NCI-H345 treated with DMSO at 0.1 percent for 48 hours (cell line): ENCODE results near the gene CCDC154.

Source experiments
- DNase-seq: peaks from one replicate; lab custom pipeline; 2025; ENCODE audit not compliant: unreplicated experiment; lab: John Stamatoyannopoulos, UW

CCDC154 gene

GRCh38 chr16:1438229-1439057, 5.9 kb downstream of the CCDC154 start:
- no peak for DNase-seq

DNA sequence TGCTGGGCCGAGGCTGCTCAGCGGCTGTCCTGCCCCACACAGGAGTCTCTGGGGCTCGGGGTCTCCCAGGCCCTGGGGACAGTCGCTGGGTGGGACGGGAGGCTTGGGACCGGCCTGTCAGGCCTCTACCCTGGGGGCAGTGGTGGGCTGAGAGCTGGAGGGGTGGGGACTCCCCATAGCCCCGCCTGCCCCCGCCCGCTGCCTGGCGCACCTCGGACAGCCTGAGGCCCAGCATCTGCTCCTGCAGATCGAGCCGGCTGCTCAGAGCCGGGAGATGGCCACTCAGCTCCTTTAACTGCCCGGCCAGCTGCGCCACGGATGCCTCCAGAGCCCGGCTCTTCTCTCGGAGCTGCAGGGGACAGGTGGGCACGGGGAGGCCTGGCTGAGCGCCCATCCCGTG, 6.8 kb downstream of the CCDC154 start:
- no peak for DNase-seq

DNA sequence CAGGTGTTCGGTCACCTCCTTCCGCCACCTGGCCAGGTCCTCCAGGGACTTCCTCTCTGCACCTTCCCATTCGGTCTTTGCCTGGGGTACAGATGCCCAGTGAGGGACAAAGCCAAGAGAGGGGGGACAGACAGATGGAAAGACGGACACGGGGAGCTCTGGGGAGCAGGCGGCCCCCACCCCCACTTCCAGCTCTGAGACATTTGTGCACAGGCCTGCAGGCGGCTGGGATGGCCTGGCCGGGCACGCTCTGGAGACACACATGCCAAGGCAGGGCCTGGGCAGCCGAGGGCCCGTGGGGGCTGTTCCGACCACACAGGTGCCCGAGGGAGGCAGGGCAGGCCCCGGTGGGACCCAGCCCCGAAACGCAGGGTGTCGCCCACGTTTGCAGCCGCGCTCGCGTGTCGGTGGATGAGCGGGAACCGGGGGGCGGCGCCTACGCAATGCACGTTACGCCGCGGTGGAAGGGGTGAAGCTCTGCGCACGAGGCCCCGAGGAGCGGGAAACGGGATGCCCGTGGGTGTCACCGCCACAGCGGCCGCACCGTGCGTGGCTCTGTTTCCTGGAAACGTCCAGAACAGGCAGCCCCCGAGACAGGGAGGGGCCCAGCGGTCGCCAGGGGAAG, 7.5 kb downstream of the CCDC154 start:
- DNase-seq = no peak

- no peak for DNase-seq
These were observed 8.2 kb downstream of the CCDC154 start for GRCh38 chr16:1435921-1436697.

DNA sequence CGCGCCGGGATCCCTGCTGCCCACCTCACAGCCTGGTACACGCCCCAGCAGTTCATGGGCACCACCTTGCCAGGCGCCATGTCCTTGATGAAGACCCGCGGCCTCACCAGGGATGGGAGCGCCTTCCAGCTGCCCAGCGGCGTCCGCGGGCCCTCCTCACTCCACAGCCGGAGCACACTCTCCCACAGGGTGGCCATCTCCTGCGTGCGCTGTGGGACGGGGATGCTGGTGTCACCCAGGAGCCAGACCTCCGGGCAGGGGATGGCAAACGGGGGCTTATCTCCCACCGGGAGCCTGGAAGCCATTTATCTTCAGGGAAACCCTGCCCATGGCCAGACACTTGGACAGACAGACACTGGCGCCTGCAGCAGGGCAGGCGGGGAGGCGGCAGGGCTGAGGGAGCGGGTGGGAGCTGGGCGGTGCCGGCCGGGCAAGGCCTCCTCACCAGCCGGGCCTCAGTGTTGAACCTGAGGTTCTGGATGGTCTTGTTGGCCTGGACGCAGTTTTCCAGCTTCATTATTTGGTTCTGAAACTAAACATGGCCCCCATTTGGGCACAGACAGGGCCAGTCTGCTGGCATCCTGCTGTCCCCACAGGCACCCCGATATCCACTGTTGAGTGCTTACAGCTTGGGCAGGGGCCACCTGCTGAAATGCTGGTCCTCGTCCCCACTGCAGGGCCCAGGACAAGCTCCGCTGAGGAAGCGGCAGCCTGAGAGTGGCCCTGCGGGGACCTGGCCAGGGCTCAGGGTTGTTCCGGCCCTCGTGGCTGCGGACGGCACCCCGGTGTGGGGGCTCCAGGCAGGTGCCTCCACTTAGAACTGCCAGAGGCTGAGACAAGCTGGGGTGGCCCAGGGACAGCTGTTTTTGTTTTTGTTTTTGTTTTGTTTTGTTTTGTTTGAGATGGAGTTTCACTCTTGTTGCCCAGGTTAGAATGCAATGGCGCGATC, 9.4 kb downstream of the CCDC154 start:
- DNase-seq = no peak

GRCh38 chr16:1433756-1434155, 10.6 kb downstream of the CCDC154 start:
- DNase-seq = no peak

DNA sequence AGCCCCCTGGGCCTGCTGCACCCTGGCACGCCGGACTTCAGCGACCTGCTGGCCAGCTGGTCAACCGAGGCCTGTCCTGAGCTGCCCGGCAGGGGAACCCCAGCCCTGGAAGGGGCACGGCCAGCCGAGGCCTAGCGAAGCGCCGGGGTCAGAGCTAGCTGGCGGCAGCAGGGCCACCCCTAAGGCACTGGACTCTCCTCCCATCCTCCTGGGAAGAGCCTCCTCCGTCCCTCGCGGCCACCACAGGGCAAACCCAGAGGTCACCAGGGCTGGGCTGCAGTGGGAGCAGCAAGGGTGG, 11.1 kb downstream of the CCDC154 start:
- DNase-seq = no peak

DNA sequence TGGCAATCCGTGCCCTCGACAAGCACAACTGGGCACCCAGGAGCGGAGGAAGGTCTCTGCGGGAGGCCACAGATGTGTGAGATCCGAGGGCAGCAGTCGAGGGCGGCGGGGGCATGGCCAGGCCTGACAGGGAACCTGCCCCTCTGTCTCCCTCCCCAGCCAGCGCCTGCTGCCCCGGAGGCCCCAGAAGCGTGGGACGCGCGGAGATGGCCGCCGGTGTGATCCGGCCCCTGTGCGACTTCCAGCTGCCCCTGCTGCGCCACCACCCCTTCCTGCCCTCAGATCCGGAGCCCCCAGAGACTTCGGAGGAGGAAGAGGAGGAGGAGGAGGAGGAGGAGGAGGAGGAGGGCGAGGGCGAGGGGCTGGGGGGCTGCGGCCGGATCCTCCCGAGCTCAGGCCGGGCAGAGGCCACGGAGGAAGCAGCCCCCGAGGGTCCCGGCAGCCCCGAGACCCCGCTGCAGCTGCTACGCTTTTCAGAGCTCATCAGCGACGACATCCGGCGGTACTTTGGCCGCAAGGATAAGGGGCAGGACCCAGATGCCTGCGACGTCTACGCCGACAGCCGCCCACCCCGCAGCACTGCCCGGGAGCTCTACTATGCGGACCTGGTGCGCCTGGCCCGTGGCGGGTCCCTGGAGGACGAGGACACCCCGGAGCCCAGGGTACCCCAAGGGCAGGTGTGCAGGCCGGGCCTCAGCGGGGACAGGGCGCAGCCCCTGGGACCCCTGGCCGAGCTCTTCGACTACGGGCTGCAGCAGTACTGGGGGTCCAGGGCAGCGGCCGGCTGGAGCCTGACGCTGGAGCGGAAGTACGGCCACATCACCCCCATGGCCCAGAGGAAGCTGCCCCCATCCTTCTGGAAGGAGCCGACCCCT, 11.7 kb downstream of the CCDC154 start:
- no peak for DNase-seq

DNA sequence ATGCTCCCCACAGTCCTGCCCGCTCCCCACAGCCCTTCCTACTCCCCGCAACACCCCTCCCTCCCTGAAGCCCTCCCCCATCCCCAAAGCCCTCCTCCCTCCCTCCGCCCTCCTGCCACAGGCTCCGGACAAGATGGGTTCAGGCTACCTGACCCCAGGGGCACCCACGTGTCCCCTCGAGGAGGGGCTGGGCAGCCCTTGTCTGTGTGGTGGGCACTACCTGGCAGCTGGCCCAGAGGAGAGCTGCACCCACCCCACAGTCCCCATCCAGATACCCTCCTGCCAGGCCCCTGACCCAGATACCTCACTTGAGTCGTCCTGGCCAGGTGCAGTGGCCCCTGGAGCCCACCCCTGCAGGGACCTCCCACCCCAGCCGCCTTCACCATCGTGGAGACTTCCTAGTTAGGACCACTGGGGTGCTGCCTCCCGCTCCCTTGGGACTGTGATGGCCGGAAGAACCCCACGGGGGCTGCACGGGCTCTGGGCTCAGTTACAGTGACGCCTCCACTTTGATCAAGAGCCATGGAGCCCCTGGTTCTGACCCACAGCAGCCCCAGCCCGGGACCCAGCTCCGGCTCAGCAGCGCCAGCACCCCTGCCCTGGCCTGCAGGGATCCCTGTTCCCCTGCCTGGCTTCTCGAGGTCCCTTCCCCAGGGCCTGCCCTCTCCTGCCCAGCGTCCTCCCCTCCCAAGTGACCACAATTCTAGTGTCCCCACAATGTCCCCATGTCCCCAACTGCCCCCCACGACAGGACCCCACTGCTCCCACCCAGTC, 12.7 kb downstream of the CCDC154 start:
- no peak for DNase-seq

GRCh38 chr16:1430759-1431496, 13.4 kb downstream of the CCDC154 start, which contains the start of gene PERCC1:
PERCC1 (plus strand) TSS chr16:1431078; CDS start chr16:1432594, 1,516 bp downstream.
- peak; percentile 71 for DNase-seq

GRCh38 chr16:1430214-1430758, 14.1 kb downstream of the CCDC154 start:
- DNase-seq = no peak

- no peak for DNase-seq
These were observed 14.7 kb downstream of the CCDC154 start for GRCh38 chr16:1429631-1430030.

- DNase-seq = no peak
These were observed 15.3 kb downstream of the CCDC154 start for GRCh38 chr16:1429012-1429411.

GRCh38 chr16:1428511-1428910, 15.8 kb downstream of the CCDC154 start:
- DNase-seq = no peak

GRCh38 chr16:1427473-1428461, 16.6 kb downstream of the CCDC154 start:
- no peak for DNase-seq

- DNase-seq = no peak
These were observed 17.5 kb downstream of the CCDC154 start for GRCh38 chr16:1426734-1427471.
